Activated CD4-positive, CD25-positive, alpha-beta regulatory T cell treated with anti-CD3 and anti-CD28 coated beads, Interleukin-2, amount 50 U/mL, for 72 hours (primary cell): ENCODE measurements around the gene ALDH8A1.
"Not testable (repeated sequence)": the region's sequence is repeated elsewhere in the genome, so short reads cannot be mapped to it uniquely, and the experiment has no call there.

Experiments used
- DNase-seq: peaks from one replicate; pipeline ENCODE4 v3.0.0; 2021

Gene ALDH8A1

GRCh38 chr6:134909701-134910592 lies 40.0 kb downstream of the ALDH8A1 start:
- DNase-seq, result no peak

GRCh38 chr6:134908906-134909516 lies 40.9 kb downstream of the ALDH8A1 start:
- no peak for DNase-seq

GRCh38 chr6:134904731-134905130 lies 45.2 kb downstream of the ALDH8A1 start:
- DNase-seq, result not testable (repeated sequence)

- DNase-seq, result no peak
Measured at GRCh38 chr6:134903448-134903847, 46.5 kb downstream of the ALDH8A1 start.

GRCh38 chr6:134902936-134903335 lies 47.0 kb downstream of the ALDH8A1 start:
- no peak for DNase-seq

- DNase-seq, result no peak
Measured at GRCh38 chr6:134902074-134902861, 47.6 kb downstream of the ALDH8A1 start.

GRCh38 chr6:134898575-134898974 lies 51.3 kb downstream of the ALDH8A1 start:
- no peak for DNase-seq

GRCh38 chr6:134898166-134898565 lies 51.7 kb downstream of the ALDH8A1 start:
- not testable (repeated sequence) for DNase-seq

GRCh38 chr6:134896910-134897309 lies 53.0 kb downstream of the ALDH8A1 start:
- no peak for DNase-seq

- DNase-seq, result no peak
Measured at GRCh38 chr6:134894800-134895199, 55.1 kb downstream of the ALDH8A1 start.

- DNase-seq, result no peak
Measured at GRCh38 chr6:134892362-134892761, 57.5 kb downstream of the ALDH8A1 start.

- DNase-seq, result no peak
Measured at GRCh38 chr6:134891633-134892032, 58.3 kb downstream of the ALDH8A1 start.

GRCh38 chr6:134888316-134888715 lies 61.6 kb downstream of the ALDH8A1 start:
- DNase-seq, result no peak

GRCh38 chr6:134884752-134885151 lies 65.1 kb downstream of the ALDH8A1 start:
- no peak for DNase-seq

- DNase-seq, result no peak
Measured at GRCh38 chr6:134883314-134883713, 66.6 kb downstream of the ALDH8A1 start.

- no peak for DNase-seq
Measured at GRCh38 chr6:134882426-134883038, 67.4 kb downstream of the ALDH8A1 start.

- no peak for DNase-seq
Measured at GRCh38 chr6:134880487-134881190, 69.3 kb downstream of the ALDH8A1 start.

GRCh38 chr6:134878136-134878535 lies 71.8 kb downstream of the ALDH8A1 start:
- DNase-seq, result no peak

- no peak for DNase-seq
Measured at GRCh38 chr6:134875367-134875766, 74.5 kb downstream of the ALDH8A1 start.

- no peak for DNase-seq
Measured at GRCh38 chr6:134873500-134874388, 76.2 kb downstream of the ALDH8A1 start.
